Measurements from ENCODE around the gene MRGPRX1.
"Not testable (repeated sequence)": the region's sequence is repeated elsewhere in the genome, so short reads cannot be mapped to it uniquely, and the experiment has no call there.

MRGPRX1 gene

DNA sequence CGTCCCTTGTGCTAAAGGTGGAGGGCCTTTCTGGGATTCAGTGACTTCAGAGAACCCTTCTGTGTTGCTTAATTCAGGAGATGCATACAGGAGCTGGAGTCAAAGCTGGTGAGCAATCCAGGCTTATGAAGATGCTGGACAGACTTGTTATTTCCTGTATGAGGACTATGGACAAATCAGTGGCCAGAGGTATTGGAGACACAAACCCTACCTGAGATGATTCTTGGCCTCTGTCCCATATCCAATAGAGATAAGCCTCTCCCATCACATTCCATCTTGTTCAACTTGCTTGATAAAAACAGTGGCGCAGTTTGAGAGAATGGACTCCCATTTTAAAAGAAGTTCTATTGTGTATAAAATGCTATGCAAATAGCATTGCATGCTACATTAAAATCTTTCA lies at the start of gene MRGPRX1:
MRGPRX1 (minus strand) TSS at position 101 of the 400 bp plus-strand sequence. CDS start 4,630 bp downstream, outside the sequence.
- DNase-seq (ENCODE audit: low read depth in 3 of 3), result no peak

GRCh38 chr11:18987454-18988231 lies 48.4 kb upstream of the MRGPRX1 start:
- no peak for DNase-seq (ENCODE audit: low read depth in 3 of 3)

DNA sequence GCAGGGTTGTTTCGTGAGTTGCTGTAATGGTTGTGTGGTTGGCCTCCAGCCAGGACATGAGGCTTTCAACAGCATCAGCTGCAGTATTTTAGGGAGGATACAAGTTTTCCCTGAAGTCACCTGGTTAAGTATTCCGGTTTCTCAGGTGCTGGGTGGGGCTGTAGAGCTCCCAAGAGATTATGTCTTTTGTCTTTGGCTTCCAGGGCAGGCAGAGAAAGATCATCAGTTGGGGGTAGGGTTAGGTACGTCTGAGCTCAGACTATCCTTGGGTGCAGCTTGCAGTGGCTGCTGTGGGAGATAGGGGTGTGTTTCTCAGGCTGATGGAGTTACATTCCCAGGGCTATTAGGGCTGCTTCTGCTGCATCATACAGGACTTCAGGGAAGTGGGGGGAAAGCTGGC lies 47.5 kb upstream of the MRGPRX1 start:
- DNase-seq (ENCODE audit: low read depth in 3 of 3), result no peak

GRCh38 chr11:18981897-18982296 lies 42.7 kb upstream of the MRGPRX1 start:
- no peak for DNase-seq (ENCODE audit: low read depth in 3 of 3)

DNA sequence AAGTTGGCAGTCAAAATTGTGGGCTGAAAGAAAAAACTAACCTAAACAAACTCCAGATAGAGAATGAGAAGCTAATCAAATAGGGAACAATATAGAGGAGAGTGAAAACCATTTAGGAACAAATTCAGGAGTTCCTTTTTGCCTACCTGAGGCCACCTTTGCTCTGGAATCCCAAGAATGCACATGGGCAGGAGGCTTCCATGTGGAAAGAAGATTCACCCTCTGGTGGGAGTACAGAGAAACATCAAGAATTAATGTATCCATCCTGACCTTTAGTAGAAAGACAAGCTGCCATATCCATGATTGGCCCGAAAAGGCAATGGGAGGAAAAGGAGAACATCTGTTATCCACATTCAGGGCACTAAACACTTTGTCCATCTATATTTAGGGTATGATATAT lies 35.0 kb upstream of the MRGPRX1 start:
- DNase-seq (ENCODE audit: low read depth in 3 of 3), result no peak

DNA sequence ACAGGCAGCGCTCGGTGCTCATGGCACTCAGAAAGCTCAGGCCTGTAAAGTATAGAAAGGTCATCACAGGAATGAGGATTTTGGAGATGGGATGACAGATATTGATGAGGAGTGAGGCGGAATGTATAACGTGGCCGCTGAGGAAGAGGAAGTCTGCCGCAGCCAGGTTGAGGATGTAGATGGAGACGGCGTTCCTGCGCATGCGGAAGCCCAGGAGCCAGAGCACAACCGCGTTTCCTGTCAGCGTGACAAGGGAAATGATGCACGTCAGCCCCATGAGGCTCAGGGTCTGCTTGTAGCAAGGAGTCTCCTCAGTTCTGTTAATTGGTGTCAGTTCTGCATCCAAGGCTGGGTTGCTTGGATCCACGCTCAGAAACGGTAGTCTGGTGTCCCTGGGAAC lies 33.1 kb upstream of the MRGPRX1 start:
- DNase-seq (ENCODE audit: low read depth in 3 of 3), result no peak

DNA sequence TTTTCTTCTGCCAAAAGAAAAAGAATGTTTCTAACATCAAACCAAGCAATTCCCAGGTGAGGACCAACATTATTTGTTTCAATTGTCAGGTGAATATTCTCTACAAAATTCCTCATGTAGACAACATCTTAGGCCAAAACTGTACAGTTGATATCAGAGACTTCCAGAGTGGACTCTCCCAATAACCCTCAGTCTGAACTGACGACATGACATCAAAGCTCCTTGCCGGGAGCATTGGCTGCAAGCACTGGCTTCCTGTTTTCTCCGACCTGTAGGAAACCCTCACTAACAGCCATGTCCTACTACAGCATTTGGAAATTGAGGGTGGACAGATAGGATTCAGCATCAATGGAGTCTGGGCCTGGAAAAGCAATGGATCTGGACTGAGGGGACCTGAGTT lies 30.5 kb upstream of the MRGPRX1 start:
- DNase-seq (ENCODE audit: low read depth in 3 of 3), result no peak

- no peak for DNase-seq (ENCODE audit: low read depth in 3 of 3)
These were observed 19.2 kb upstream of the MRGPRX1 start for GRCh38 chr11:18958221-18958910.

GRCh38 chr11:18956630-18957029 lies 17.4 kb upstream of the MRGPRX1 start:
- DNase-seq (ENCODE audit: low read depth in 3 of 3), result no peak

GRCh38 chr11:18936002-18936673 lies 3.1 kb downstream of the MRGPRX1 start:
- no peak for DNase-seq (ENCODE audit: low read depth in 3 of 3)

GRCh38 chr11:18934195-18934814 lies 4.9 kb downstream of the MRGPRX1 start:
- no peak for DNase-seq (ENCODE audit: low read depth in 3 of 3)

DNA sequence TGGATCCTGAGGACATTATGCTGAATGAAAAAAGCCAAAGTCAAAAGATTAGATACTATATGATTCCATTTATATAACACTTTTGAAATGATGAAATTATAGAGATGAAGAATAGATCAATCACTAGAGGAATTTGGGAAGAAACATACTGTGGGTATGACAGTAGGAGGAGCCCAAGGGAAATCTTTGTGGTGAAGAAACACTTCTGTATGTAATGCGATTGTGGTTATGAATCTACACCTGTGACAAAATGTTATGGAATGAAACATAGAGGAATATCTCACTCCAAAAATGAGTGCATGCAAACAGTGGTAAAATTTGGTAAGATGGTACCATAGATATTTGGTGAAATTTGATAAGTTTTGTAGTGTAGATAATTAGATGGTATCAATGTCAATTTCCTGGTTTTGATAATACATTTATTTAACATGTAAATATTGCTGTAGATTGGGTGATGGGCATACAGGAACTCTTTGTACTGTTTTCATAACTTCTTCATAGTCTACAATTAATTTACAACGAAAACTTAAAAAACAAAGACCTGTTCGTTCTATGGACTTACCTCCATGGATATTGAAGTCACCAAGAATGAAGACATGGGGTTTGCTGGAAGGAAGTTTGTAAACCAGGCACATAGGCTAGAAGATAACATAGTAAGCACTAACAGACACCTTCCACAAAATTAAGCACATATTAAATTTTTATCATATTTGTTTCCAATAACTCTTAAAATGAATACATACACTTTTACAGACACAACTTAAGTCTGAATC lies 11.5 kb downstream of the MRGPRX1 start:
- no peak for DNase-seq (ENCODE audit: low read depth in 3 of 3)

DNA sequence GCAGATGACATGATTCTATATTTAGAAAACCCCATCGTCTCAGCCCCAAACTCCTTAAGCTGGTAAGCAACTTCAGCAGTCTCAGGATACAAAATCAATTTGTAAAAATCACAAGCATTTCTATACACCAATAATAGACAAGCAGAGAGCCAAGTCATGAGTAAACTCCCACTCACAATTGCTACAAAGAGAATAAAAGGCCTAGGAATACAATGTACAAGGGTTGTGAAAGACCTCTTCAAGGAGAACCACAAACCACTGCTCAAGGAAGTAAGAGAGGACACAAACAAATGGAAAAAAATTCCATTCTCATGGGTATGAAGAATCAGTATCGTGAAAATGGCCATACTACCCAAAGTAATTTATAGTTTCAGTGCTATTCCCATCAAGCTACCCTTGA lies 13.8 kb downstream of the MRGPRX1 start:
- DNase-seq (ENCODE audit: low read depth in 3 of 3), result not testable (repeated sequence)

DNA sequence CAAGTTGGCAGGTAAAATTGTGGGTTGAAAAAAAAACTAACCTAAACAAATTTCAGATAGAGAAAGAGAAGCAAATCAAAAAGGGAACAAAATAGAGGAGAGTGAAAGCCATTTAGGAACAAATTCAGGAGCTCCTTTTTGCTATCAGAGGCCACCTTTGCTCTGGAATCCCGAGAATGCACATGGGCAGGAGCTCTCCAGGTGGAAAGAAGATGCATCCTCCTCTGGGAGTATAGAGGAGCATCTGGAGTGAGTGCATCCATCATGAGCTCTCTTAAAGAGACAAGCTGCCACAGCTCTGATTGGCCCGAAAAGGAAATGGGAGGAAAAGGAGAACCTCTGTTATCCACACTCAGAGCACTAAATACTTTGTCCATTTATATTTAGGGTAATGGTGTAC lies 26.3 kb downstream of the MRGPRX1 start:
- no peak for DNase-seq (ENCODE audit: low read depth in 3 of 3)

DNA sequence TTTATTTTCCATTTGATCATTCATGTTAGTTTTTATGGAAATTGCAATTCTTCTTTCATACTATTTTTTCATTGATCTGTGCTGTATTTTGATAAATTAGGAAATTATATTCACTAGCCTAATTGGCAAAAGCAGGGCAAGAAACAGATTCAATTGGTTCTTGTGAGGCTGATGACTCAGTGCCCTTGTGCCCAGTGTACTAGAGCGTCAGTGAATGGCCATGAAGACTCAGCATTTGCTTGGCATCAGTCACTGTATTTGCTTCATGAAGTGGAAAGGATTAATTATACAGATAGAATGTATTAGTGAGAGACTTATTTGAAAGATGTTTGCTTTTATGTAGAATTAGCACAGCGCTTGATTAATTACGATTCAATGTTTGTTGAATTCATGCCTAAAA lies 31.8 kb downstream of the MRGPRX1 start:
- DNase-seq (ENCODE audit: low read depth in 3 of 3), result no peak

- DNase-seq (ENCODE audit: low read depth in 3 of 3), result not testable (repeated sequence)
These were observed 38.6 kb downstream of the MRGPRX1 start for GRCh38 chr11:18900637-18901036.

GRCh38 chr11:18900151-18900611 lies 39.0 kb downstream of the MRGPRX1 start:
- DNase-seq (ENCODE audit: low read depth in 3 of 3), result not testable (repeated sequence)

DNA sequence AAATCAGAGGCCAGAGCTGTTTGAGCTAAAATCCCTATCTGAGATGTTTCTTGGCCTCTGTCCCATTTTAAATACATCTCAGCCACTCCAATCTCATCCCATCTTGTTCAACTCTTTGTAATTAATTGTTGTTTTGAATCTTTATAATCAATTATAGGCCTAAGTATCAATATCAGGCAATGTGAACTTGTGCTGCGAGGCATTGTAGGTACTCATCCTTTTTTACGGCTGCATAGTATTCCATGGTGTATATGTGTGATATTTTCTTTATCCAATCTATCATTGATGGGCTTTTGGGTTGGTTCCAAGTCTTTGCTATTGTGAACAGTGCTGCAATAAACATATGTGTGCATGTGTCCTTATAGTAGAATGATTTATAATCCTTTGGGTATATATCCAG lies 47.5 kb downstream of the MRGPRX1 start:
- not testable (repeated sequence) for DNase-seq (ENCODE audit: low read depth in 3 of 3)

DNA sequence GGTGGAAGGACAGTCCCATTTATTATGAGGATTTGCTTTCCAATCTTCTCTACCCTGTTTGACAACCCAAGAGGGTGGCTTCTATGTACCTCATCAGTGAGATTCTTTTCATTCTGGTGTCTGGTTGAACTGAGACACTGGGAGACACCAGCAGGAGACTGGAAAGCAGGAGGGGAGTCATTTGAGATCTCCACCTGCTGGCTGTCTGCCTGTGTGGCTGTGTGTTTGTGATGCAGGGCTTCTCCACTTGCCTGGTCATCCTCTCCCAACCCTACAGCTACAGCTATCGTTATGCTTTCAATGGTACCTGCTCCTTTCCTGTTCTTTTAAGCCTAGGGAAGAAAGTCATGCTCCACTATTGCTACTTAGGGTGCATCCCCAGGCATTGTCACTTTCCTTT lies 48.6 kb downstream of the MRGPRX1 start:
- DNase-seq (ENCODE audit: low read depth in 3 of 3), result no peak
